ENCODE data around the gene OR8B8.
"Not testable (repeated sequence)": the region's sequence is repeated elsewhere in the genome, so short reads cannot be mapped to it uniquely, and the experiment has no call there.

OR8B8 gene

GRCh38 chr11:124445646-124446150, at the start of gene OR8B8:
TSS of gene OR8B8 (minus strand) at chr11:124445696. CDS start at chr11:124441085, 4,611 bp downstream.
- DNase-seq (ENCODE audit: low spot score): no peak

GRCh38 chr11:124493016-124493655, 47.6 kb upstream of the OR8B8 start:
- DNase-seq (ENCODE audit: low spot score): no peak

GRCh38 chr11:124483422-124483821, 37.9 kb upstream of the OR8B8 start:
- no peak for DNase-seq (ENCODE audit: low spot score)

GRCh38 chr11:124482362-124483147, 37.1 kb upstream of the OR8B8 start:
- no peak for DNase-seq (ENCODE audit: low spot score)

GRCh38 chr11:124481365-124482323, 36.1 kb upstream of the OR8B8 start:
- DNase-seq (ENCODE audit: low spot score): no peak

- no peak for DNase-seq (ENCODE audit: low spot score)
These were observed 34.1 kb upstream of the OR8B8 start for GRCh38 chr11:124479561-124479960.

GRCh38 chr11:124475265-124475664, 29.8 kb upstream of the OR8B8 start:
- DNase-seq (ENCODE audit: low spot score): no peak

- no peak for DNase-seq (ENCODE audit: low spot score)
These were observed 29.3 kb upstream of the OR8B8 start for GRCh38 chr11:124474779-124475178.

- no peak for DNase-seq (ENCODE audit: low spot score)
These were observed 28.6 kb upstream of the OR8B8 start for GRCh38 chr11:124474079-124474478.

GRCh38 chr11:124473476-124473875, 28.0 kb upstream of the OR8B8 start:
- no peak for DNase-seq (ENCODE audit: low spot score)

- DNase-seq (ENCODE audit: low spot score): no peak
These were observed 25.2 kb upstream of the OR8B8 start for GRCh38 chr11:124470561-124471227.

- no peak for DNase-seq (ENCODE audit: low spot score)
These were observed 22.0 kb upstream of the OR8B8 start for GRCh38 chr11:124467381-124467927.

GRCh38 chr11:124465368-124465767, 19.9 kb upstream of the OR8B8 start:
- no peak for DNase-seq (ENCODE audit: low spot score)

- DNase-seq (ENCODE audit: low spot score): no peak
These were observed 18.5 kb upstream of the OR8B8 start for GRCh38 chr11:124463990-124464389.

- DNase-seq (ENCODE audit: low spot score): no peak
These were observed 17.8 kb upstream of the OR8B8 start for GRCh38 chr11:124463324-124463723.

GRCh38 chr11:124460459-124460858, 15.0 kb upstream of the OR8B8 start:
- no peak for DNase-seq (ENCODE audit: low spot score)

- DNase-seq (ENCODE audit: low spot score): not testable (repeated sequence)
These were observed 13.9 kb upstream of the OR8B8 start for GRCh38 chr11:124459379-124459778.

GRCh38 chr11:124454552-124454951, 9.1 kb upstream of the OR8B8 start:
- DNase-seq (ENCODE audit: low spot score): no peak

- DNase-seq (ENCODE audit: low spot score): no peak
These were observed 1.4 kb upstream of the OR8B8 start for GRCh38 chr11:124446916-124447315.

- no peak for DNase-seq (ENCODE audit: low spot score)
These were observed 2.6 kb downstream of the OR8B8 start for GRCh38 chr11:124442847-124443246.

GRCh38 chr11:124442442-124442841, 3.1 kb downstream of the OR8B8 start:
- no peak for DNase-seq (ENCODE audit: low spot score)

Data from germinal center (tissue), 1 donor.